HG02870 (cell line): Measurements from ENCODE around the gene MAFB.

Experiments
- ATAC-seq: cut with Tn5 transposase; IDR thresholded peaks from one replicate; pipeline ENCODE4 v1.9.1; 2021; ENCODE audit warnings: mild to moderate bottlenecking, moderate library complexity; ENCODE audit not compliant: unreplicated experiment

MAFB gene

GRCh38 chr20:40703975-40704530 lies 15.0 kb upstream of the MAFB start:
- no peak for ATAC-seq

GRCh38 chr20:40702504-40702903 lies 13.5 kb upstream of the MAFB start:
- no peak for ATAC-seq

- no peak for ATAC-seq
Observed at GRCh38 chr20:40698744-40699143, 9.7 kb upstream of the MAFB start.

- no peak for ATAC-seq
Observed at GRCh38 chr20:40698281-40698680, 9.2 kb upstream of the MAFB start.

GRCh38 chr20:40697541-40697940 lies 8.5 kb upstream of the MAFB start:
- ATAC-seq = no peak

- ATAC-seq = no peak
Observed at GRCh38 chr20:40695214-40695613, 6.2 kb upstream of the MAFB start.

GRCh38 chr20:40694246-40694645 lies 5.2 kb upstream of the MAFB start:
- ATAC-seq = no peak

GRCh38 chr20:40692240-40693011 lies 3.4 kb upstream of the MAFB start:
- ATAC-seq = no peak

GRCh38 chr20:40691566-40692239 lies 2.7 kb upstream of the MAFB start:
- ATAC-seq = no peak

- no peak for ATAC-seq
Observed at GRCh38 chr20:40690836-40691565, 2.0 kb upstream of the MAFB start.

- ATAC-seq = no peak
Observed at GRCh38 chr20:40689943-40690835, 1.2 kb upstream of the MAFB start.

GRCh38 chr20:40688129-40689099 lies 622 bp downstream of the MAFB start:
- ATAC-seq = no peak

GRCh38 chr20:40687384-40688128 lies 1.5 kb downstream of the MAFB start:
- no peak for ATAC-seq

GRCh38 chr20:40686893-40687292 lies 2.1 kb downstream of the MAFB start:
- ATAC-seq = no peak

- ATAC-seq = no peak
Observed at GRCh38 chr20:40686434-40686882, 2.6 kb downstream of the MAFB start.

GRCh38 chr20:40685349-40685748 lies 3.7 kb downstream of the MAFB start:
- ATAC-seq = no peak

GRCh38 chr20:40683894-40684268 lies 5.2 kb downstream of the MAFB start:
- no peak for ATAC-seq

GRCh38 chr20:40683221-40683893 lies 5.7 kb downstream of the MAFB start:
- ATAC-seq = no peak
